SJCRH30 (cell line): ENCODE measurements around the gene TBC1D25. TPM values are rescaled to one million over a fixed set of nuclear protein-coding genes. Genes with fewer than 3 reads are reported as not detected.

ENCODE experiments used
- DNase-seq, 2 experiments: peaks; one replicate each; pipeline ENCODE4 v3.0.0-alpha.2; 2015 to 2020
- H3K27ac ChIP-seq: fragments of 250-450 bp; sonication (Bioruptor Pico); 2 replicates; pipeline ENCODE4 v1.5.1; 2020; ENCODE audit warnings: mild to moderate bottlenecking, moderate library complexity
- H3K27me3 ChIP-seq: fragments of 250-450 bp; sonication (Bioruptor Pico); 2 replicates; pipeline ENCODE4 v1.5.1; 2020; ENCODE audit warnings: mild to moderate bottlenecking, moderate library complexity
- H3K36me3 ChIP-seq: fragments of 250-450 bp; sonication (Bioruptor Pico); 2 replicates; pipeline ENCODE4 v1.5.1; 2020; ENCODE audit warnings: mild to moderate bottlenecking, moderate library complexity
- H3K4me1 ChIP-seq: fragments of 250-450 bp; sonication (Bioruptor Pico); 2 replicates; pipeline ENCODE4 v1.5.1; 2020; ENCODE audit warnings: mild to moderate bottlenecking, moderate library complexity
- H3K4me3 ChIP-seq: fragments of 250-450 bp; sonication (Bioruptor Pico); 2 replicates; pipeline ENCODE4 v1.5.1; 2020; ENCODE audit warnings: mild to moderate bottlenecking, moderate library complexity
- H3K9me3 ChIP-seq: fragments of 250-450 bp; sonication (Bioruptor Pico); replicated peaks from 2 replicates; pipeline ENCODE4 v1.5.1; 2020; ENCODE audit warnings: mild to moderate bottlenecking, moderate library complexity
- total RNA-seq: library from RNA; depleted of rRNA; stranded (reverse); fragments of >200 nt; shearing (Covaris generic); gene quantifications from 2 replicates; pipeline ENCODE4 v1.2.3, GENCODE V29; 2014; rRNA removed

The TBC1D25 gene, protein sequence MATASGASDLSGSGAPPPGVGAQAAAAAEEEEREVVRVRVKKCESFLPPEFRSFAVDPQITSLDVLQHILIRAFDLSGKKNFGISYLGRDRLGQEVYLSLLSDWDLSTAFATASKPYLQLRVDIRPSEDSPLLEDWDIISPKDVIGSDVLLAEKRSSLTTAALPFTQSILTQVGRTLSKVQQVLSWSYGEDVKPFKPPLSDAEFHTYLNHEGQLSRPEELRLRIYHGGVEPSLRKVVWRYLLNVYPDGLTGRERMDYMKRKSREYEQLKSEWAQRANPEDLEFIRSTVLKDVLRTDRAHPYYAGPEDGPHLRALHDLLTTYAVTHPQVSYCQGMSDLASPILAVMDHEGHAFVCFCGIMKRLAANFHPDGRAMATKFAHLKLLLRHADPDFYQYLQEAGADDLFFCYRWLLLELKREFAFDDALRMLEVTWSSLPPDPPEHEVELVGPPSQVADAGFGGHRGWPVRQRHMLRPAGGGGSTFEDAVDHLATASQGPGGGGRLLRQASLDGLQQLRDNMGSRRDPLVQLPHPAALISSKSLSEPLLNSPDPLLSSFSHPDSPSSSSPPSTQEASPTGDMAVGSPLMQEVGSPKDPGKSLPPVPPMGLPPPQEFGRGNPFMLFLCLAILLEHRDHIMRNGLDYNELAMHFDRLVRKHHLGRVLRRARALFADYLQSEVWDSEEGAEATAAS
- total RNA-seq, result 4.3 and 4.6 TPM in 2 replicates

DNA sequence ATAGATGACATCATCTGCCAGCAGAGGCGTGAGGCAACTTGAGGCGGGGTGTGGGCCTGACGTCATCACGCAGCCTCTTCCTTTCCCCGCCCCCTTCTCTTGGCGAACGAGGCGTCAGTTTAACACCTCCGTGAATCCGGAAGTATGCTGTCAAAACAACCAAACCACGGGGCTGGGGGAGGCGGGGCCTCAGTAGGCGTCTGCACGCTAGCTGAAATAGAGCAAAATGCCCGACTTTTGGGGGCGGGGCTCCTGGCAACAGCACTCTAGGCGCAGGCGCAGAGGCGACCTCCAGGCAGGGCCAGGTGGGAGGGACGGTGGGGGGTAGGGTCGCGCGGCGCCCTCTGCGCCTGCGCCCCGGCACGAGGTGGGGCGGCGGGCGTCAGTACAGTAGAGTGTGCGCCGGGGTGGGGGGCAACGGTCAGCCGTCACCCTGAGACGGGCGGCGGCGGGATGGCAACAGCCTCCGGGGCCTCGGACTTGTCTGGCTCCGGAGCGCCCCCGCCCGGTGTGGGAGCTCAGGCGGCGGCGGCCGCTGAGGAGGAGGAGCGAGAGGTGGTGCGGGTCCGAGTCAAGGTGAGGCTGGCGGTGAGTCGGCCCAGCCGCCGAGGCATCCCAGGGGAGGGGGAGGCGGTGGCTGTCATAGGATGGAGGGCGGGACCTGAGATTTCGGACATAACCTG lies at the start of gene TBC1D25:
Gene TBC1D25 (plus strand): TSS at position 370 of the 683 bp plus-strand sequence. CDS start 84 bp downstream, at position 454.
- no peaks in the 10 kb centered on the region for H3K4me1 ChIP-seq
- H3K27me3 ChIP-seq, result no peaks in the 10 kb centered on the region
- H3K36me3 ChIP-seq, result no peaks in the 10 kb centered on the region
- peak within 1 kb of the TSS; percentile 70 for H3K4me3 ChIP-seq
- peak; percentile 94 to 96 for DNase-seq
- no peaks in the 10 kb centered on the region for H3K9me3 ChIP-seq
- peak within 1 kb of the TSS; percentile 42 for H3K27ac ChIP-seq

DNA sequence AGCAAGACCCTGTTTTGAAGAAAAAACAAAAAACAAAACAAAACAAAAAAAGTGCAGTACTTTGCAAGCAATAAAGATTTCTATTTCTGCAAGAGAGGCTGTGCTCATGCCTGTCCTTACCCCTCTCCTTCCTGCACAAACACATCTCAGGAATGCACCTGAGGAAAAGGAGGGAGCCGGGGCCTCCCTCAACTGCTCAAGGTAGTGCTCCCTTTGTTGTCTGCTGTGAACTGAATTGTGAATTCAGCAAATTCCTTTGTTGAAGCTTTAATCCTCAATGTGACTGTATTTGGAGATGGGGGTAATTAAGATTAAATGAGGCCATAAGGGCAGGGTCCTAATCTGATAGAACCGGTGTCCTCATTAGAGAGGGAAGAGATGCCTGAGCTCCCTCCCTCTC lies 49.6 kb upstream of the TBC1D25 start:
- Histone ChIP-seq H3K27ac (no peak overlapping the region), H3K4me1 (peaks cover 3% of the 10 kb centered on the region; the same call in 1 of the 2 replicates), H3K27me3 (no peaks in the 10 kb centered on the region), H3K36me3 (no peaks in the 10 kb centered on the region), H3K4me3 (no peak overlapping the region), H3K9me3 (no peaks in the 10 kb centered on the region)
- no peak for DNase-seq

DNA sequence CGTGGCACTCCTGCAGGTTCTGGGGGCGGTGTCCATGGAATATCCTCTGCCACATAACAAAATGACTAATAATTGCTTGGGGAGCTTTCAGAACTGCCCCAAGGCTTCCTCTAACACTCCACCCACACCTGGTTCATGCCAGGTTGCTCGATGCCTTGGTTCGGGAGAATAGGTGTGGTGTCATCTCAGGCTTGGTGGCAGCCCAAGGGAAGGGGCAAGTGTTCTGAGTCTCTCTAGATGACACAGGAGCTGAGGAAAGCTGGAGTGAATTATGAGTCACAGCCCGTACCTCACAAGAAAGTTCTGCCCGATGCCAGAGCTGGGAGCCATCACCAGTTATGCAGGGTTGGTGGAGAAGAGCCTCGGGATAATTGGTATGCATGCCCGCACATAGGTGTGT lies 48.9 kb upstream of the TBC1D25 start:
- H3K9me3 ChIP-seq, result no peaks in the 10 kb centered on the region
- no peaks in the 10 kb centered on the region for H3K27me3 ChIP-seq
- H3K4me1 ChIP-seq, result peaks cover 3% of the 10 kb centered on the region; the same call in 1 of the 2 replicates
- H3K27ac ChIP-seq, result no peak overlapping the region
- H3K4me3 ChIP-seq, result no peak overlapping the region
- no peaks in the 10 kb centered on the region for H3K36me3 ChIP-seq
- no peak for DNase-seq

DNA sequence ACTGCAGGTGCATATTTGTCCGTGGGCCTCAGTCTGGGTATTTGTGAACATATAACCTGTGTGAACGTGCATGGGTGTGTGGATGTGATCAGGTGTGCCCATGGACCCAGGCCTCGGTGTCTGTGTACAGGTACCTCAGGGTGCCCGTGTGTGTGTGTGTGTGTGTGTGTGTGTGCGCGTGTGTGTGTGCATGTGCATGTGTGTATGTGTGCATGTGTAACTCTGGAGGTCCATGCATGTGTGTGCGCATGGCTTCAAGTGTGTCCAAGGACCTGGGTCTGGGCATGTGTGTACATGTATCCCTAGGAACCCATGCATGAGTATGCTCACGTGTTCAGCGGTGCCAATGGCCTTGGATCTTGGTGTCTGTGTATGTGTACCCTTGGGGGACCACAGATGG lies 47.7 kb upstream of the TBC1D25 start:
- Histone ChIP-seq H3K4me1 (peaks cover 3% of the 10 kb centered on the region; the same call in 1 of the 2 replicates), H3K27ac (no peak overlapping the region)

DNA sequence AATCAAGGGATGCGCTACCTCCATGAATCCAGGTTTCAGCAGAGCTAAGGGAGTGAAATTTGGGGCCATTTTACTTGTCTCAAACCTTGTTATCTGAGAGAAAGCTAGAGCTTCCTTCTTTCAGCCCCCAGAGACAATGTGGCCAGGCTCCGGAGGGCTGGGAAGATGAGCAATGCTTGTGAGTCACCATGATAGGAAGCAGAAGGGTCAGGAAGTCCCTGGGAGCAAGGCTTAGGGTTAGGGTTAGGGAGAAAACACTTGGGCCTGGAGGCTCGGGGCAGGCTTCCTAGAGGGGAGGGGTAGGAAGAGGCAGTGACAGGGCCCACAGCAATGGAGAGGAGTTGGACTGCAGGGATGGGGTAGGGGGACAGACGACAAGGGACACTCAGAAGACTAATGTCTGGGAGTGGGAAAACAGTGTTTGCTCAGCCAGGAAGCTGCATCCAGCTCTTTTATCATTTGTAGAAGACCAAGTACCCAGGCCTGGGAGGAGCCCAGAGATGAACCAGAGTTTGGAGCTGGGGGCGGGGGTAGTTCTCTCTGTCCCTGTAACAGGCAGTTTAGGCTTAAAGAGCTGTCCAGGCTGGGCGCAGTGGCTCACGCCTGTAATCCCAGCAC lies 47.1 kb upstream of the TBC1D25 start:
- H3K27ac ChIP-seq, result no peak overlapping the region
- H3K4me3 ChIP-seq, result no peak overlapping the region
- peaks cover 3% of the 10 kb centered on the region; the same call in 1 of the 2 replicates for H3K4me1 ChIP-seq
- no peaks in the 10 kb centered on the region for H3K27me3 ChIP-seq
- DNase-seq, result no peak
- no peaks in the 10 kb centered on the region for H3K9me3 ChIP-seq
- no peaks in the 10 kb centered on the region for H3K36me3 ChIP-seq

More for the DNA sequence above, 47.7 kb upstream of the TBC1D25 start:
- no peak for DNase-seq
- H3K4me3 ChIP-seq, result no peak overlapping the region
- no peaks in the 10 kb centered on the region for H3K27me3 ChIP-seq
- no peaks in the 10 kb centered on the region for H3K36me3 ChIP-seq
- no peaks in the 10 kb centered on the region for H3K9me3 ChIP-seq

DNA sequence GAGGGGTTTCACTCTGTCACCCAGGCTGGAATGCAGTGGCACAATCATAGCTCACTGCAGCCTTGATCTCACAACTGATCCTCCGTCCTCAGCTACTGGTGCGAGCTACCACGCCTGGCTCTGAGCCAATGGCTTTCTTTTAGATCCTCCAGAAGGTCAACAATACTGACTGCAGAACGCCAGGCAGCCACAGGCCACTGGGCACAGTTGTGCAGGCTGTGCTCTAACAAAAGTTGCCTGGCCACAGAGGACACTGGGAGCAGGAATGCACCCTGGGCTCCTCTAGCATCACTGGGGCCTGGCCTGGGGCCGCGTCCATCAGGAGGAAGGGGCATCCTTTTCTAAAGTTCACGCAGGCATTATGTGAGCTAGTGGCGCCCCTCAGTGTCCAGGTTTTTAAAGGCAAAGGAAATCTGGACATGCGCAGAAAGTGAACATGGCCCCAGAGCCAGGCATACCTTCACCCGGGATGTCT lies 45.6 kb upstream of the TBC1D25 start:
- peak; percentile 44 to 59 for DNase-seq
- Histone ChIP-seq H3K4me1 (no peaks in the 10 kb centered on the region), H3K27me3 (no peaks in the 10 kb centered on the region), H3K4me3 (no peak overlapping the region), H3K36me3 (no peaks in the 10 kb centered on the region), H3K27ac (no peak overlapping the region), H3K9me3 (no peaks in the 10 kb centered on the region)

DNA sequence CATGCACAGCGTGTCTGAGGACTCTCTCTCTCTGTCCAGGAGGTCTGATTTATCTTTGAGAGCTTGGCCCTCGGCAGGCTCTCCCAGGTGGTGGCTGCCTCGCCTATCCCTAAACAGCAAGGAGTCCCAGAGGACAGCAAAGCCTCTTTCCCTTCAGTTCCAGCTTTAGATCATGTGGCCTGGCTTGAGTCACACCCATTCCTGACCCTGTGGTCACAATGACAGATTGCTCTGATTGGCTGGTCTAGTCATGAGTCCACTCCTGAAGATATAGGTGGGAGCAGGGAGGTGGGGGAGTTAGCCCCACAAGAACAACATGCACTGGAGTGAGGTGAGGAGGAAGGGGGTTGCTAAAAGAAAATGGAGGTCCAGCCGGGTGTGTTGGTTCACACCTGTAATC lies 42.9 kb upstream of the TBC1D25 start:
- H3K4me1 ChIP-seq, result no peaks in the 10 kb centered on the region
- no peaks in the 10 kb centered on the region for H3K9me3 ChIP-seq
- no peak overlapping the region for H3K27ac ChIP-seq
- H3K4me3 ChIP-seq, result no peak overlapping the region
- no peaks in the 10 kb centered on the region for H3K27me3 ChIP-seq
- DNase-seq, result no peak
- H3K36me3 ChIP-seq, result no peaks in the 10 kb centered on the region

DNA sequence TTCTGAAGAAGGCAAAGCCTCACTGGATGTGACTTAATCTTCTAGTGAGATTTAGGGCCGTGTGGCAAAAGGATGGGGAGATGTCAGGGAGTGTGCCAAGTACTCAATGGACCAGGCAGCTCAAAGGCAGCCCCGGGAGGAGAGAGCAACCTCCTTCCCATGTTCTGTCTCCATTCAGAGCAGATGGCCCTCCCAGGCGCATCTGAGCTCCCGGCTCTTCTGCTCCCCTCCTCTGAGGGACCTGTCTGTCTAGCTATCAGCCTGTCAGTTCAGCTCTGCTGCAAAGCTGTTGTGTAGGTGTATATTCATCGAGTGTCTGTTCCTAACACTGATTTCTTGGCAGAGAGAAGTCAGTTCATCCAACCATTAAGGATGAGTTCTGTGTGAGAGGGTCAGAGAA lies 41.6 kb upstream of the TBC1D25 start:
- Histone ChIP-seq H3K9me3 (no peaks in the 10 kb centered on the region), H3K27ac (no peak overlapping the region), H3K27me3 (no peaks in the 10 kb centered on the region), H3K4me3 (no peak overlapping the region), H3K36me3 (no peaks in the 10 kb centered on the region), H3K4me1 (no peaks in the 10 kb centered on the region)
- no peak for DNase-seq

DNA sequence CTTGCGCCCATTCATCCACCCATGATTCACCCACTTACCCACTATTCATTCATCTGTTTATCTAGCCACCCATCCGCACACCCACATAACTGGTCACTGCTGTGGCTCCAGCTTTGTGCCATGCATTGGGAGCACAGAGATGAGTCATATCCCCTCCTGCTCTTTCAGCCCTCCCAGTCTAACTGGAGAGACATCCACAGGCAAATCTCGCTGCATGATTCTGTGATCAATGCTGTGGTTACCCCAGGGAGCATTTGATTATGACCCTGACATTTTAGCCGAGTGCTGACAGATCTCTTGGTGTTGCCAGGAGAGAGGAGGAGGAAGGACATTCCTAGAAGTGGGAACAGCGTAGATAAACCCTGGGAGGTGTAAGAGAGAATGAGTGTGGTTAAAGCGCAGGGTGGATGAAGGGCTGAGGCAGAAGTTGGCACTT lies 41.1 kb upstream of the TBC1D25 start:
- Histone ChIP-seq H3K9me3 (no peaks in the 10 kb centered on the region), H3K27me3 (no peaks in the 10 kb centered on the region), H3K4me3 (no peak overlapping the region), H3K4me1 (no peaks in the 10 kb centered on the region), H3K27ac (no peak overlapping the region), H3K36me3 (no peaks in the 10 kb centered on the region)
- DNase-seq, result no peak

DNA sequence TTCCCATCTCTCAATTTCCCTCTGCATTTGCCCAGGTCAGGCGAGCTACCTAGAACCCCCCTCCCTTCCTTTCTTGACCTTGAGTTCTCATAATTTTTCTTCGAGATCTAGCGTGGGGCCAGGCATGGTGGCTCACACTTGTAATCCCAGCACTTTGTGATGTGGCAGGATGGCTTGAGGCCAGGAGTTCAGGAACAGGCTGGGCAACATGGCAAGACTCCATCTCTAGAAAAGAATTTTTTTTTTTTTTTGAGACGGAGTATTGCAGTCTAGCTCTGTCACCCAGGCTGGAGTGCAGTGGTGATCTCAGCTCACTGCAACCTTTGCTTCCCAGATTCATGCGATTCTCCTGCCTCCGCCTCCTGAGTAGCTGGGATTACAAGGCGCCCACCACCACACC lies 35.3 kb upstream of the TBC1D25 start:
- H3K9me3 ChIP-seq, result no peaks in the 10 kb centered on the region
- H3K36me3 ChIP-seq, result no peaks in the 10 kb centered on the region
- DNase-seq, result no peak
- H3K27me3 ChIP-seq, result no peaks in the 10 kb centered on the region
- H3K4me1 ChIP-seq, result no peaks in the 10 kb centered on the region
- H3K27ac ChIP-seq, result no peak overlapping the region
- no peak overlapping the region for H3K4me3 ChIP-seq

DNA sequence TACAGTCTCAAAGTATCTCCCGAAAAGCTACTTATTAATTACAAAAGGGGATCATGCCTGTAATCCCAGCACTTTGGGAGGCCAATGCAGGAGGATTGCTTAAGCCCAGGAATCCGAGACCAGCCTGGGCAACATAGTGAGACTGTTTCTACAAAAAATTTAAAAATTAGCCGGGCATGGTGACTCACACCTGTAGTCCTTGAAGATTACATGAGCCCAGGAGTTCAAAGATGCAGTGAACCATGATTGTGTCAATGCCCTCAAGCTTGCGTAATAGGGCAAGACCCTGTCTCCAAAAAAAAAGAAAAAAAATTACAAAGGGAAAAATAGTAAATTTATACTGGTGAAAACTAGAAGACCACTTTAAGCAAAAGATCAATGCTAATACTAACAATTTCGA lies 34.0 kb upstream of the TBC1D25 start:
- DNase-seq, result no peak
- Histone ChIP-seq H3K9me3 (no peaks in the 10 kb centered on the region), H3K36me3 (no peaks in the 10 kb centered on the region), H3K27ac (no peak overlapping the region), H3K27me3 (no peaks in the 10 kb centered on the region), H3K4me3 (no peak overlapping the region), H3K4me1 (no peaks in the 10 kb centered on the region)

DNA sequence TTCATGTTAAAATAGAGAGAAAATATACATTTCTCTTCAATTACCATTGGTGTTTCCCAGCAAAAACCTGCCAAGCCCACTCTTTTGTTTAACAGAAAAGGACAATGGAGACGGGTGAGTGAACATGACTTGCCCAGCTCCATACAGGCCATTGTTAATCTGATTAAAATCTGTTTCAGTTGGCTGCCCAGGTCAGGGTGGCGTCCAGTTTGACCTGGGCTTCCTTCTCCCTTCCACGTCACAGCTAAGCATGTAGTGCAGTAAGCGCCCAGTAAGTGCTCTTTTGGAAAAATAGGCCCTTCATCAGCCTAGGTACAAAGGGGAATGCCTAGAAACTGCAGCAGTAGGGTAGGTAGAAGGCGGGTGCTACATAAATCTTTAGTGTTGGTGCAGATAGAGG lies 32.3 kb upstream of the TBC1D25 start:
- no peaks in the 10 kb centered on the region for H3K9me3 ChIP-seq
- DNase-seq, result no peak
- H3K36me3 ChIP-seq, result no peaks in the 10 kb centered on the region
- H3K27me3 ChIP-seq, result no peaks in the 10 kb centered on the region
- no peaks in the 10 kb centered on the region for H3K4me1 ChIP-seq
- H3K4me3 ChIP-seq, result no peak overlapping the region
- H3K27ac ChIP-seq, result no peak overlapping the region

DNA sequence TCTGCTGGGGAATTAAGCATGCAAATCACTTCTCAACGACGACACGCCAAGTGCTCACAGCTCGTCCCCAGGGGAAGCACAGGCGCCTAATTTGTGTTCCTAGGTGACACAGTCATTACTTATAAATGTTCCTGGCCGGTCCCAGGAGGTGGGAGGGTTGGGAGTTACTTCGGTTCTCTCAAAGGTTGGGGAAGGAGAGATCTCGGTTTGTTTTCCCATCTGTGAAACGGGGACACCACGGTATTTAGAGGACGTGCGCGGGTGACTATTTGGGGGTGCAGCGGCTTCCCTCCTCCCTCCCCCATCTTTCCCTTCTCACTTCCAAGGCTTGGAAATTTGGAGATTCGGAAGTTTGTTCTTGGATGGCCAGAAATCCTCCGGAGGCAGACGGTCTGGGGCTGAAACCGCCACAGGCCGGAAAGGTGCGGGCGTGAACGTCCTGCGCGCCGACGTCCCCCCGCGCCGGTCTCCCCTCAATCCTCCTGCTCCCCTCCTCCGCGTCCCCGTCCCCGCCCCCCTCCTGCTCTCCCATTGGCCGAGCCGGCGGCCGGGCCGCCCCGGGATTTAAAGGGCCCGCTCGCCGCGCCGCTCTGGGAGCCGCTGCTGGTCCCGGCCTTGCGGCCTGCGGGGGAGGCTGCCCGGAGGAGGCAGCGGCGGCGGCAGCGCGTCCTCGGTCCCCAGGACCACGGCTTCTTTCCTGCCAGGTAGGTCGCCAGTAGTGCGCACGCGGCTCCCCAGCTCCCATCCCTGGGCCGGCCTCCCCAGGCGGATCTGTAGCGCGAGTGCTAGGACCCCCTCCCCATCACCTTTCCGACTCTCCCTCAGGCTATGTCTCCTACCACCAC lies 30.9 kb upstream of the TBC1D25 start, which contains the start of gene PORCN:
Gene PORCN (plus strand): TSS at position 593 of the 845 bp plus-strand sequence. CDS start 829 bp downstream, outside the sequence.
- Histone ChIP-seq H3K4me3 (peak within 1 kb of the TSS; percentile 74), H3K9me3 (no peaks in the 10 kb centered on the region), H3K27me3 (no peaks in the 10 kb centered on the region), H3K27ac (peak within 1 kb of the TSS; percentile 45; the same call in 1 of the 2 replicates), H3K4me1 (no peaks in the 10 kb centered on the region), H3K36me3 (no peaks in the 10 kb centered on the region)
- peak; percentile 75 to 81 for DNase-seq

DNA sequence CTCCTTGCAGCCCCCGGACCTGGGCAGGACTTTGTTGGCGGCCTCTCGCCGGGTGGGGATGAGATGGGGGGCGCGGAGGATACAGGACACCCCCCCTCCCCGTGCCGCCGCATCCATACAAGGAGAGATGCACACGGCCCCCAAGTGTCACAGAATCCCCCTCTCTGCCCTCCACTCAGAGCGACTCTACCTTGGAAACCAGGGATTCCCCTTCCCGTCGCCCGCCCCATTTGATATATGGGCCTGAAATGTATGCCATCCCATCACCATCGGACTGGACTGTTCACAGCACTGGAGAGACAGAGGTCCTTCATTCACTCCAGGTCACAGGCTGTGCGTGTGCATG lies 30.3 kb upstream of the TBC1D25 start:
- Histone ChIP-seq H3K27ac (no peak overlapping the region; the same call in 1 of the 2 replicates), H3K27me3 (no peaks in the 10 kb centered on the region), H3K4me3 (peak overlapping the region; percentile 74), H3K9me3 (no peaks in the 10 kb centered on the region), H3K4me1 (no peaks in the 10 kb centered on the region), H3K36me3 (no peaks in the 10 kb centered on the region)
- no peak for DNase-seq
